ENCODE data around the gene TENM4. TPM values are rescaled to one million over a fixed set of nuclear protein-coding genes. Genes with fewer than 3 reads are reported as not detected.

Gene TENM4
- polyA plus RNA-seq, 1 donor from 2014 or later: not detected

- Mint-ChIP-seq H3K9me3 (no peaks in the 10 kb centered on the region), H3K4me3 (no peak overlapping the region), H3K36me3 (peaks cover 1% of the 10 kb centered on the region), H3K27me3 (peaks cover 8% of the 10 kb centered on the region), H3K4me1 (no peaks in the 10 kb centered on the region), H3K27ac (no peak overlapping the region)
Observed at GRCh38 chr11:79465160-79465559, 24.3 kb upstream of the TENM4 start.

- H3K9me3 Mint-ChIP-seq: no peaks in the 10 kb centered on the region
- no peaks in the 10 kb centered on the region for H3K4me1 Mint-ChIP-seq
- no peak overlapping the region for H3K27ac Mint-ChIP-seq
- no peaks in the 10 kb centered on the region for H3K36me3 Mint-ChIP-seq
- no peak overlapping the region for H3K4me3 Mint-ChIP-seq
- no peaks in the 10 kb centered on the region for H3K27me3 Mint-ChIP-seq
Observed at GRCh38 chr11:79461666-79462645, 21.1 kb upstream of the TENM4 start.

- Mint-ChIP-seq H3K4me1 (no peaks in the 10 kb centered on the region), H3K36me3 (no peaks in the 10 kb centered on the region), H3K27ac (peak overlapping the region in 1 of 3 donors; percentile 40), H3K27me3 (peaks cover 4% of the 10 kb centered on the region), H3K4me3 (no peak overlapping the region), H3K9me3 (no peaks in the 10 kb centered on the region)
Observed at GRCh38 chr11:79461144-79461543, 20.3 kb upstream of the TENM4 start.

GRCh38 chr11:79458709-79459108 lies 17.9 kb upstream of the TENM4 start:
- H3K27ac Mint-ChIP-seq: no peak overlapping the region
- H3K4me3 Mint-ChIP-seq: no peak overlapping the region
- H3K4me1 Mint-ChIP-seq: no peaks in the 10 kb centered on the region
- H3K36me3 Mint-ChIP-seq: no peaks in the 10 kb centered on the region
- peaks cover 8% of the 10 kb centered on the region for H3K27me3 Mint-ChIP-seq
- no peaks in the 10 kb centered on the region for H3K9me3 Mint-ChIP-seq

DNA sequence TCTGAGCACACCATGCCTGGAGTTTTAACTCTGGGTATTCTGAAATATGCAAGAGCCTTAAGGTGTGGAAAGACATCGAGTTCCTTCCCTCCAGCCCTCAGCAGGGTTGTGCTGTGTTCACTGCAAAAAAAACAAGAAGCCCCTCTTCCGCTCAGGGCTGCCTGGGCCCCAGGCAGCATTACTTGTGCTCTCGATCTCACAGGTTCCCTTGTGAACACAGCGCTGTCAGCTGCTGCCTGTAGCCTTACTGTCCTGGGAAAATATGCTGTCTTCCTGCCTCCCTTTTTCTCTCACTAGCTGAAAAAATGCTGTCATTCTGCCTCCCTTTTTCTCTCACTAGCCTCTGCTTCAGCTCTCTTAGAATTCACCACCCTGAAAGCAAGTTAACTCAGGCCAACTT lies 15.7 kb upstream of the TENM4 start:
- Mint-ChIP-seq H3K27ac (no peak overlapping the region), H3K4me1 (no peaks in the 10 kb centered on the region), H3K27me3 (peaks cover 12% of the 10 kb centered on the region), H3K4me3 (no peak overlapping the region), H3K36me3 (no peaks in the 10 kb centered on the region), H3K9me3 (no peaks in the 10 kb centered on the region)

- Mint-ChIP-seq H3K36me3 (no peaks in the 10 kb centered on the region), H3K9me3 (no peaks in the 10 kb centered on the region), H3K27me3 (peaks cover 14% of the 10 kb centered on the region), H3K27ac (no peak overlapping the region), H3K4me3 (no peak overlapping the region), H3K4me1 (no peaks in the 10 kb centered on the region)
Observed at GRCh38 chr11:79453617-79454016, 12.8 kb upstream of the TENM4 start.

- no peaks in the 10 kb centered on the region for H3K4me1 Mint-ChIP-seq
Observed at GRCh38 chr11:79449040-79449439, 8.2 kb upstream of the TENM4 start.

GRCh38 chr11:79447038-79447786 lies 6.4 kb upstream of the TENM4 start:
- Mint-ChIP-seq H3K9me3 (peaks cover 1 to 6% (median 2%) of the 10 kb centered on the region in 3 donors), H3K36me3 (no peaks in the 10 kb centered on the region), H3K27me3 (peaks cover 6% of the 10 kb centered on the region), H3K4me3 (no peak overlapping the region), H3K4me1 (peaks cover 0 to 3% (median 0%) of the 10 kb centered on the region in 3 donors), H3K27ac (no peak overlapping the region)

More at GRCh38 chr11:79449040-79449439, 8.2 kb upstream of the TENM4 start:
- Mint-ChIP-seq H3K27me3 (peaks cover 6% of the 10 kb centered on the region), H3K36me3 (no peaks in the 10 kb centered on the region), H3K9me3 (peaks cover 0 to 1% (median 0%) of the 10 kb centered on the region in 3 donors), H3K4me3 (no peak overlapping the region), H3K27ac (no peak overlapping the region)

- no peak overlapping the region for H3K4me3 Mint-ChIP-seq
- H3K27ac Mint-ChIP-seq: no peak overlapping the region
- no peaks in the 10 kb centered on the region for H3K27me3 Mint-ChIP-seq
- H3K36me3 Mint-ChIP-seq: no peaks in the 10 kb centered on the region
- peaks cover 10 to 13% (median 11%) of the 10 kb centered on the region in 3 donors for H3K4me1 Mint-ChIP-seq
- H3K9me3 Mint-ChIP-seq: peaks cover 1 to 6% (median 2%) of the 10 kb centered on the region in 3 donors
Observed at GRCh38 chr11:79444923-79445322, 4.1 kb upstream of the TENM4 start.

DNA sequence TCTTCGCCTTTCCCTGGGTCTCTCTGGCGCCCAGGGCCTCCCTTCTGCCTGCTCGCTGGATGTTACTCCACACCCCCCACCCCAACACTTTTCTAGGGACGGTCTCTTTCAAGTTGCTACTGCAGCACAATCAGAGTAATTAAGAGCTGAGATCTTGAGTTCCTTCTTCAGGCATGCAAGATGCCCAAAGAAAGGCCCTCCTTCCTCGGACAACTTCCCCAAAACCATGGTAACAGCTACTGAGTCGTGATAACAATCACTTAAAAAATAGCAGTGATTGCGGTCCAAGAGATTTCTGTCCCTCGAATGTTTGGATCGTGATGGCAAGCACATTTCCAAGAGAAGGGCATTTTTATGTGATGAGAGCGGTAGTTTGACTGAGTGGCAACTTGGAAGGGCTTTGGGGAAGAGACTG lies 638 bp upstream of the TENM4 start:
- Mint-ChIP-seq H3K27ac (peak overlapping the region; percentile 60 to 98 (median 94)), H3K4me1 (peaks cover 20 to 27% (median 25%) of the 10 kb centered on the region in 3 donors), H3K27me3 (peaks cover 20% of the 10 kb centered on the region), H3K9me3 (peaks cover 0 to 6% (median 2%) of the 10 kb centered on the region in 3 donors), H3K36me3 (no peaks in the 10 kb centered on the region), H3K4me3 (peak overlapping the region; percentile 88 to 93 (median 89))

- Mint-ChIP-seq H3K4me3 (peak overlapping the region; percentile 88 to 95 (median 92)), H3K9me3 (peaks cover 0 to 6% (median 2%) of the 10 kb centered on the region in 3 donors), H3K27ac (peak overlapping the region in 1 of 3 donors; percentile 57), H3K36me3 (no peaks in the 10 kb centered on the region), H3K4me1 (peaks cover 20 to 28% (median 25%) of the 10 kb centered on the region in 3 donors), H3K27me3 (peaks cover 30% of the 10 kb centered on the region)
Observed at GRCh38 chr11:79439886-79440570, 802 bp downstream of the TENM4 start.

DNA sequence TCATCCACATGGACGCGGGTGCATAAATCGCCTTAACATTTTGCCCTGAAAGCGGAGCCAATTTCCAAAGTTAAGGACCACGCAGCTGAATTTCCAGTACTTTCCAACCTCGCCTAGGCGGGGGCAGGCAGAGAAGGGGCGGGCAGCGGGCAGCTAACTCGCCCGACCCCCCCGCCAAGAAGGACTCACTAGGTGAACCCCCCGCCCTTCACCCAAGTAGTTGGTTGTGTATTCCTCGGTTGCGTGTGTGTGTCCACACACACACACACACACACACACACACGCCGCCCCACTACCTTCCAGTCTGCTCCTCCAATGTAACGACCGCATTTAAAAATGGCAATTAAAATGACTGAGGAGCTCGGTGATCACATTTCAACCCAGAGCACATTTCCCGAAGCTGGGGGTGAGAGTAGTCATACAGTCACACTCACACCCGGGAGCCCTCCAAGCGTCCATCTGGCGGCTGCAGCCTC lies 1.4 kb downstream of the TENM4 start:
- Mint-ChIP-seq H3K9me3 (peaks cover 0 to 6% (median 2%) of the 10 kb centered on the region in 3 donors), H3K4me3 (peak overlapping the region; percentile 78 to 95 (median 92)), H3K4me1 (peaks cover 20 to 28% (median 25%) of the 10 kb centered on the region in 3 donors), H3K36me3 (no peaks in the 10 kb centered on the region), H3K27ac (peak overlapping the region in 2 of 3 donors; percentile 57 to 59), H3K27me3 (peaks cover 33% of the 10 kb centered on the region)

- H3K27me3 Mint-ChIP-seq: peaks cover 33% of the 10 kb centered on the region
- no peaks in the 10 kb centered on the region for H3K36me3 Mint-ChIP-seq
- peak overlapping the region; percentile 78 to 95 (median 92) for H3K4me3 Mint-ChIP-seq
- H3K9me3 Mint-ChIP-seq: peaks cover 0 to 6% (median 2%) of the 10 kb centered on the region in 3 donors
- H3K4me1 Mint-ChIP-seq: peaks cover 20 to 28% (median 25%) of the 10 kb centered on the region in 3 donors
- H3K27ac Mint-ChIP-seq: peak overlapping the region in 1 of 3 donors; percentile 57
Observed at GRCh38 chr11:79438631-79439409, 2.0 kb downstream of the TENM4 start.

All from IgD-negative memory B cell (primary cell).